CD4-positive, CD25-positive, alpha-beta regulatory T cell (primary cell): Measurements from ENCODE around the gene FIBCD1. TPM values are rescaled to one million over a fixed set of nuclear protein-coding genes. Genes with fewer than 3 reads are reported as not detected.

Experiments used
- ATAC-seq, 2 donors: fragments of 150-1000 bp; cut with Tn5 transposase; one replicate each; pipeline ENCODE4 v1.10.0; 2021; ENCODE audit warnings: low read depth in 2 of 2, moderate number of reproducible peaks in 2 of 2, moderate library complexity in 1 of 2
- DNase-seq, 3 donors: peaks; one replicate each; pipeline versions ENCODE4 v3.0.0 to v3.0.0-alpha.2; 2012 to 2022; ENCODE audit warnings: mixed read lengths in 1 of 3
- H3K27ac ChIP-seq: one replicate; pipeline ENCODE4 v1.7.0; 2013; ENCODE audit warnings: mild to moderate bottlenecking, low read length; ENCODE audit not compliant: insufficient read depth, poor library complexity, severe bottlenecking
- H3K27me3 ChIP-seq: one replicate; pipeline ENCODE4 v1.7.0; 2013; ENCODE audit warnings: low read length; ENCODE audit not compliant: control insufficient read depth, insufficient read depth
- H3K36me3 ChIP-seq: one replicate; pipeline ENCODE4 v1.7.0; 2013; ENCODE audit warnings: mild to moderate bottlenecking, low read length, moderate library complexity; ENCODE audit not compliant: control insufficient read depth, insufficient read depth
- H3K4me1 ChIP-seq: 2 replicates; pipeline ENCODE4 v1.7.0; 2013; ENCODE audit warnings: mild to moderate bottlenecking, low read length; ENCODE audit not compliant: insufficient read depth, control insufficient read depth, poor library complexity, severe bottlenecking
- H3K4me3 ChIP-seq: one replicate; pipeline ENCODE4 v1.7.0; 2013; ENCODE audit warnings: low read depth, mild to moderate bottlenecking, low read length, moderate library complexity
- H3K9me3 ChIP-seq, 2 experiments: 1 replicate in 1 of 2; 2 replicates in 1 of 2; pipeline ENCODE4 v1.7.0; 2013; ENCODE audit warnings: low read length in 2 of 2, mild to moderate bottlenecking in 1 of 2, moderate library complexity in 1 of 2; ENCODE audit not compliant: control insufficient read depth in 2 of 2
- H3K27ac Mint-ChIP-seq, 3 donors: one replicate each; pipeline ENCODE4 v1.8.0; 2020 to 2022; ENCODE audit warnings: mild to moderate bottlenecking in 3 of 3, mixed read lengths in 3 of 3, moderate library complexity in 2 of 3
- H3K27me3 Mint-ChIP-seq: one replicate; pipeline ENCODE4 v1.8.0; 2022; ENCODE audit warnings: mild to moderate bottlenecking, mixed read lengths
- H3K36me3 Mint-ChIP-seq: one replicate; pipeline ENCODE4 v1.8.0; 2020; ENCODE audit warnings: mixed read lengths
- H3K4me1 Mint-ChIP-seq, 4 donors: one replicate each; pipeline ENCODE4 v1.8.0; 2020 to 2022; ENCODE audit warnings: mixed read lengths in 4 of 4, mild to moderate bottlenecking in 1 of 4
- H3K4me3 Mint-ChIP-seq, 4 donors: one replicate each; pipeline ENCODE4 v1.8.0; 2020 to 2022; ENCODE audit warnings: mild to moderate bottlenecking in 4 of 4, mixed read lengths in 4 of 4, moderate library complexity in 3 of 4
- H3K9me3 Mint-ChIP-seq, 7 donors: one replicate each; pipeline ENCODE4 v1.8.0; 2020 to 2022; ENCODE audit warnings: mixed read lengths in 7 of 7, mild to moderate bottlenecking in 3 of 7, moderate library complexity in 2 of 7
- polyA plus RNA-seq, 4 donors: library from polyadenylated mRNA; unstranded; fragments of 300-500 nt; fragmentation: Illumina TruSeq; gene quantifications; one replicate each; pipeline ENCODE4 v1.2.3, GENCODE V29; 2021
- total RNA-seq: library from RNA; stranded (reverse); gene quantifications from one replicate; pipeline ENCODE4 v1.2.3, GENCODE V29; 2022

Gene FIBCD1
- total and polyA plus RNA-seq, 5 donors from 2014 or later = not detected

DNA sequence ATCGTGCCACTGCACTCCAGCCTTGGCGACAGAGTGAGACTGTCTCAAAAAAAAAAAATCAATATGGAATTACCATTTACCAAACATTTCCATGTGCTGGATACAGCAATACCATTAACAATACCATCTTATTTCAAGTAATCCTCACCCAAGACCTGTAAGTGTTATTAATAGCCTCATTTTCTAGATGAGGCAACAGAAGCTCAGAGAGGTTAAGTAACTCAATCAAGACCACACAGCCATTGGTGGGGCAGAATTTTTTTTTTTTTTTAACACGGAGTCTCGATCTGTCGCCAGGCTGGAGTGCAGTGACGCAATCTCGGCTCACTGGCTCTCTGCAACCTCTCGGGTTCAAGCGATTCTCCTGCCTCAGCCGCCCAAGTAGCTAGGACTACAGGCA lies 3.6 kb upstream of the FIBCD1 start:
- H3K4me3 ChIP-seq = no peak overlapping the region
- DNase-seq (no peak), ATAC-seq (no peak)
- H3K27ac ChIP-seq = no peak overlapping the region
- peaks cover 0 to 2% (median 0%) of the 10 kb centered on the region in 7 donors for H3K9me3 Mint-ChIP-seq
- H3K9me3 ChIP-seq = no peaks in the 10 kb centered on the region
- H3K36me3 Mint-ChIP-seq = no peaks in the 10 kb centered on the region
- H3K27me3 ChIP-seq = peaks cover 3% of the 10 kb centered on the region
- peaks cover 43% of the 10 kb centered on the region for H3K27me3 Mint-ChIP-seq
- no peaks in the 10 kb centered on the region for H3K36me3 ChIP-seq
- no peak overlapping the region for H3K4me3 Mint-ChIP-seq
- peaks cover 19% of the 10 kb centered on the region for H3K4me1 ChIP-seq
- H3K4me1 Mint-ChIP-seq = peaks cover 0 to 13% (median 5%) of the 10 kb centered on the region in 4 donors
- H3K27ac Mint-ChIP-seq = no peak overlapping the region

DNA sequence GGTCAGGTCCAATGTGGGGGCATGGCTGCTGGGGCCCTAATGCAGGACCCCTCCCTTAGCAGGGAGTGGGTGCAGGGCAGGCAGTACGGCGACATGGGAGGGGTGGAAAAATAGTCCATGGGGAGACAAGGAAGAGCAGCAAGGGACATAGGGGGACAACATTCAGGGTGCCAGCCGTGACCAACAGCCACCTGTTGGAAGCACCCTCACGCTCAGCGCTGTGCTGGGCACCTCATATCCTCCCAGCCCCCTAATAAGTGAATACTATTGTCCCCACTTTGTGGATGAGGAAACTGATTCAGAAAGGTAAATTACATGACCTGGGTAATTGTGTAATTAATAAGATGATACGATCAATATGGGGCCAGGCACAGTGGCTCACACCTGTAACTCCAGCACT lies 3.0 kb upstream of the FIBCD1 start:
- ATAC-seq (no peak), DNase-seq (no peak)
- Mint-ChIP-seq H3K4me1 (peaks cover 0 to 14% (median 6%) of the 10 kb centered on the region in 4 donors), H3K27ac (no peak overlapping the region), H3K36me3 (no peaks in the 10 kb centered on the region), H3K9me3 (peaks cover 0 to 2% (median 0%) of the 10 kb centered on the region in 7 donors), H3K4me3 (no peak overlapping the region), H3K27me3 (peaks cover 42% of the 10 kb centered on the region)
- Histone ChIP-seq H3K9me3 (no peaks in the 10 kb centered on the region), H3K36me3 (no peaks in the 10 kb centered on the region), H3K4me1 (peaks cover 19% of the 10 kb centered on the region), H3K27ac (no peak overlapping the region), H3K27me3 (peaks cover 6% of the 10 kb centered on the region), H3K4me3 (no peak overlapping the region)

DNA sequence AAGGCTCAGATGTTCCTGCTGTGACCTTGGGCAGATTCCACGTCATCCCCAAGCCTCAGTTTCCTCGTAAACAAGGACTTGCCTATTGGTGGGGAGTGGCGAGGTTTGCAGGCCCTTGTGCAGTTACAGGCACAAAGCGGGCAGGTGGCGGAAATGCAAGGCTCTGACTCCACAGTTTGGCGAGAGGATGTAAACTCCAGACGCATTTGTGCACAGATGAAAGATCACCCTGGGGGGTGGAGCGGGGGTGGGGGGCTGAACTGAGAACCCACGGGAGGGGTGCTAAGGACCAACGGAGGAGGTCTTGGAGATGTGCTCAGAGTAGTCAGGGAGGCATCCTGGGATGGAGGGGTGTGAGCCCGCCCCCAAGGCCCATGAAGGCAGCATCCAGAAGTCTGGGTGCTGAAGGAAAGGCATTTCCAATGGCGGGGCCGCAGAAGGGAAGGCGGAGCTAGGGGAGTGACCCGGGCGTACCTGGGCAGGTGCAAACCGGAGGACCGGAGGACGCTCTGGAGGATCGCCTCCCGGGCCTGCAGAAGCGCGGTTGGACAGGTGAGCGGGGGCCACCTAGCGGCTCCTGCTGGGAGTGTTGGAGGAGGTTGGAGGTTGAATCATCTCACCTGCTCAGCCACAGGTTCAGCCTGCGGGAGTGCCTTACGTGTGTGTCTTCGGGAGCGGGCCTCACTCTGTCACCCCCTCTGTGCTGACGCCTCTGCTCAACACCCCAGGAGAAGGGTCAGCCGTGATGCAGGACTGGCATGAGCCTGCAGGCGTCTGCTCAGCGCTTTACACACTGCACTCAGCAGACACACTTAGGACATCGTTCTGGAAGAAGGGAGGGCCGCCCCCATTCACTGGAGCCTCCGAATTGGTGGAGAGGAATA lies 1.9 kb upstream of the FIBCD1 start:
- peaks cover 6% of the 10 kb centered on the region for H3K27me3 ChIP-seq
- Mint-ChIP-seq H3K4me1 (peaks cover 0 to 16% (median 7%) of the 10 kb centered on the region in 4 donors), H3K27me3 (peaks cover 48% of the 10 kb centered on the region), H3K27ac (peak overlapping the region in 1 of 3 donors; percentile 52), H3K36me3 (no peaks in the 10 kb centered on the region), H3K4me3 (peak overlapping the region in 3 of 4 donors; percentile 27 to 64 (median 48)), H3K9me3 (peaks cover 0 to 4% (median 0%) of the 10 kb centered on the region in 7 donors)
- no peak overlapping the region for H3K27ac ChIP-seq
- peaks cover 19% of the 10 kb centered on the region for H3K4me1 ChIP-seq
- no peaks in the 10 kb centered on the region for H3K9me3 ChIP-seq
- no peak overlapping the region for H3K4me3 ChIP-seq
- ATAC-seq (peak; percentile 80 to 83), DNase-seq (peak; percentile 48 to 69 (median 62))
- no peaks in the 10 kb centered on the region for H3K36me3 ChIP-seq

DNA sequence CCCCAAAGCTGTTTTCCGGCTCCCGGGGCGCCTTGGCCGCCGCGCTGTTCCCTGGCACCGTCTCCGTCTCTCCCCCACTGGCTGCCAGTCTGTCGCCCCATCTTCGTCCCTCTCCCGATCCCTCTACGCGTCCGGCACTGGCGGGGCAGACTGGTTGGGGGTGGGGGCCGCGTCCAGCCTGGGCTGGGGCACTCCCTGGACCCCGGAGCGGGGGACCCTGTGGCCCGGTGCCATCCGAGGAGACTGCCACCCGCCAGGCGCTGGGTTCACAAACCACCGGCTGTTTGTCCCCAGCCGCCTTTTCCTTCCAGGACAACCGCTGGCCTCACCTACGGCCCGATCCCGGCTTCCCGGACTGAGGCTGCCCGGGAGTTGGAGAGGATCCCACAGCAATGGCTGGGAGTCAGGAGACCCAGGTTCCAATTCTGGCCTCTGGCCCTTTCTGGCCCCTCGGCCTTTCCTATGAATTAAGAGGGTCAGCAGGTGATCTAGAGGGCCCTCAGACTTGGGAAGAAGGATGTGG lies 1.0 kb upstream of the FIBCD1 start:
- Histone ChIP-seq H3K27me3 (peaks cover 6% of the 10 kb centered on the region), H3K4me1 (peaks cover 19% of the 10 kb centered on the region), H3K4me3 (no peak overlapping the region), H3K27ac (no peak overlapping the region), H3K9me3 (no peaks in the 10 kb centered on the region), H3K36me3 (no peaks in the 10 kb centered on the region)
- peaks cover 0 to 16% (median 7%) of the 10 kb centered on the region in 4 donors for H3K4me1 Mint-ChIP-seq
- no peak overlapping the region for H3K27ac Mint-ChIP-seq
- H3K36me3 Mint-ChIP-seq = no peaks in the 10 kb centered on the region
- H3K9me3 Mint-ChIP-seq = peaks cover 0 to 6% (median 0%) of the 10 kb centered on the region in 7 donors
- DNase-seq = no peak
- no peak for ATAC-seq
- H3K4me3 Mint-ChIP-seq = peak overlapping the region in 1 of 4 donors; percentile 48
- H3K27me3 Mint-ChIP-seq = peaks cover 53% of the 10 kb centered on the region

DNA sequence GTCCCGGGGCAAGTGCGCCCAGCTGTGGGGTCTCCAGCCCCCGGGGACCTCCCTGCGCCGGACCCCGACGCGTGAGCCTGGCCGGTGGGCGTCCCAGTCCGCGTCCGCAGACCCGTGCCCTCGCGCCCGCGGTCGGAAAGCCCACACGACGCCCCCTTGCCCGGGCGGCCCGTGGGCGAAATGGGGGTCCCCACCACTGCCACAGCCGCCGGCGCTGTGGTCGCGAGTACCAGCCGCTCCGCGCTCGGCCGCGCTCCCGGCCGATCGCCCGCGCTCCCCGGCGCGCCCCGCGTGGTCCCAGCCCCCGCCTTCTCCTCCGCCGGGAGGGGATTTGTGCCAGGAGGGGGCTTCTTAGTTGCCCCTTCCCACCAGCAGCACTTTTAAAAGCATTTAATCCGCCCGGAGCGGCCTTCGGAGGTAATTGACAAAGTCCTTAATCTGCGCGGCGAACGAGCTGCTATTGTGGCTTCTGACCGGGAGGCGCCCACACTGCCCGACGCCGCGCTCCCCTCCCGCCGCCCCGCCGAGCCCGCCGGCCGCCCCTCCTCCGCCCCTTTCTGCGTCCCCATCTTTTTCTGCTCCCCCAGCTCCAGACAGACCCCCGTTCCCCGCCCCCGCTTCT lies 469 bp upstream of the FIBCD1 start:
- H3K27ac ChIP-seq = no peak overlapping the region
- no peaks in the 10 kb centered on the region for H3K9me3 ChIP-seq
- no peak overlapping the region for H3K4me3 Mint-ChIP-seq
- no peaks in the 10 kb centered on the region for H3K36me3 Mint-ChIP-seq
- peaks cover 6% of the 10 kb centered on the region for H3K27me3 ChIP-seq
- no peak overlapping the region for H3K4me3 ChIP-seq
- peaks cover 0 to 6% (median 0%) of the 10 kb centered on the region in 7 donors for H3K9me3 Mint-ChIP-seq
- no peaks in the 10 kb centered on the region for H3K36me3 ChIP-seq
- ATAC-seq = no peak
- peaks cover 58% of the 10 kb centered on the region for H3K27me3 Mint-ChIP-seq
- H3K4me1 ChIP-seq = peaks cover 19% of the 10 kb centered on the region
- H3K4me1 Mint-ChIP-seq = peaks cover 0 to 16% (median 7%) of the 10 kb centered on the region in 4 donors
- no peak overlapping the region for H3K27ac Mint-ChIP-seq
- DNase-seq = peak in 1 of 3 donors; percentile 14

DNA sequence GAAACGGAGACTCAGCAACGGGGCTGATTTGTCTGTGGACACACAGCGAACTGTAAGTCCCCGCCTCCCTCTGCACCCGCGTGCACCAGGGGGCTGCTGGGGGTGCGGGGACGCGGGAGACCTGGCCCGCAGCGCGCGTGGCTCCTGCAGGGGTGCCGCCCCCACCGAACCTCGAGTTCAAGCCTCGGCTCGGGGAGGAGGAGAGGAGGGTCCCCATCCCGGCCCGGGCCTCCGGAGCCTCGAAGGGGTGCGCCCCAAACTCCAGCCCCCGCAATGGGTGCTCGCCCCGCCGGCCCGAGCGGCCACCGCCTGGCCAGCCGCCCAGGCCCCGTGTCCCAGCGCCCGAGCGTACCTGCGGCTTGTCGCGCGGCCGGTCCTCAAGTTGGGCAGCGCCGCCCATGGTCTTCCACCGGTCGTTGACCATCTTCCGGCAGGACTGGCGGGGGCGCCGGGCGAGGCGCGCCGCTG lies 829 bp downstream of the FIBCD1 start:
- no peak overlapping the region for H3K27ac ChIP-seq
- H3K4me3 ChIP-seq = no peak overlapping the region
- Mint-ChIP-seq H3K4me1 (peaks cover 0 to 16% (median 7%) of the 10 kb centered on the region in 4 donors), H3K4me3 (no peak overlapping the region), H3K27me3 (peaks cover 63% of the 10 kb centered on the region), H3K27ac (no peak overlapping the region), H3K36me3 (no peaks in the 10 kb centered on the region), H3K9me3 (peaks cover 0 to 6% (median 0%) of the 10 kb centered on the region in 7 donors)
- peaks cover 6% of the 10 kb centered on the region for H3K27me3 ChIP-seq
- H3K36me3 ChIP-seq = no peaks in the 10 kb centered on the region
- DNase-seq (no peak), ATAC-seq (no peak)
- H3K4me1 ChIP-seq = peaks cover 19% of the 10 kb centered on the region
- H3K9me3 ChIP-seq = no peaks in the 10 kb centered on the region

DNA sequence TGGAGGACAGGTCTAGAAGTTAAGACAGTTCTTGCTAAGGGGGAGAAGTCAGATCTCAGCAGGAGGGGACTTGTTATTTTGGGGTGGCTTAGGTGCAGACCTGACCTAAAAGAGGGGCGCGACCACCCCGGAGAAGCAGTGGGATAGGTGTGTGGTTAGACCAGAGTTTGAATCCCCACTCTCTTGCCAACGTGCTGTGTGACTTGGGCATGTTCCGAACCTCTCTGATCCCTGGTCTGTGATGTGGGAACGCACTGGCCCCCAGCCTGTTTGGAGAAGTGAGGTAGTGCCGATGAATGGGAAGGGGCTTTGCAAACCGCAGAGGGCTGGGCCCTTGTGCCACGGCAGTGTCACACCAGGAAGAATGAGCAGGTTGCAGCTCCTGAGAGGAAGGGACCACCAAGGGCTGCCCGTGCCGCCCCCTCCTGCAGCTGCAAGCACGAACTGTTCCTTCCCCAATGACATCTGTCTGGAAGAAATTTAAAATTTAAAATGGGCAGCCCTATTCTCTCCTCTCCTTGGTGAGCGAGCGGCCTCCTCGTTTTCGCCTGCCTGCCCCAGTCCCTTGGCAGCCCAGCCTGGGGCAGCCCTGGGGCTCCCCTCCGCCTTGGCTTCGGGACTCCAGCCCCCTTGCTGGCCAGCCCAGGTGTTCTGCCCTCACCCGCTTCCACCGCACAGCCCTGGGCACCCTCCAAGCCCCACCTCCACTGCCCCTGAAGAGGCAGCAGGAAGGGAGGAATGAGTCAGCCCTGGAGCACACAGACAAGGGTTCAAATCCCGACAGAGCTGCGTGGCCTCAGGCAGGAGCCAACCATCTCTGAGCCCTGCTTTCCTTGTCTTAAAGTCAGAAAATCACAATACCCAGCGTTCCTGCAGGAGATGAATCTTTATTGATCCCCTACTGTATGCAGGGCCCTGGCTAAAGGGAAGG lies 1.6 kb downstream of the FIBCD1 start:
- H3K36me3 ChIP-seq = no peaks in the 10 kb centered on the region
- H3K9me3 Mint-ChIP-seq = peaks cover 0 to 6% (median 0%) of the 10 kb centered on the region in 7 donors
- H3K27me3 ChIP-seq = peaks cover 6% of the 10 kb centered on the region
- no peak overlapping the region for H3K27ac ChIP-seq
- H3K9me3 ChIP-seq = no peaks in the 10 kb centered on the region
- peak overlapping the region in 2 of 4 donors; percentile 22 to 48 for H3K4me3 Mint-ChIP-seq
- peaks cover 67% of the 10 kb centered on the region for H3K27me3 Mint-ChIP-seq
- no peaks in the 10 kb centered on the region for H3K36me3 Mint-ChIP-seq
- H3K27ac Mint-ChIP-seq = no peak overlapping the region
- H3K4me1 ChIP-seq = peaks cover 19% of the 10 kb centered on the region
- DNase-seq (no peak), ATAC-seq (no peak)
- no peak overlapping the region for H3K4me3 ChIP-seq
- H3K4me1 Mint-ChIP-seq = peaks cover 0 to 16% (median 7%) of the 10 kb centered on the region in 4 donors
